Tibial nerve (tissue), 4 donors: ENCODE results near the gene COBL. TPM values are rescaled to one million over a fixed set of nuclear protein-coding genes. Genes with fewer than 3 reads are reported as not detected.

ENCODE experiments used
- DNase-seq, 2 donors: peaks; one replicate each; pipeline ENCODE4 v3.0.0-alpha.2; 2019; ENCODE audit warnings: low spot score in 2 of 2
- H3K27ac ChIP-seq, 4 donors: fragments of 200-600 bp; sonication (generic) in 3 of 4; one replicate each; pipeline ENCODE4 v1.5.1; 2017 to 2019; ENCODE audit warnings: mild to moderate bottlenecking in 1 of 4
- H3K27me3 ChIP-seq, 2 donors: fragments of 200-600 bp; sonication (generic) in 1 of 2; one replicate each; pipeline versions ENCODE4 v1.5.1 to v1.6.0; 2017 to 2019
- H3K36me3 ChIP-seq, 3 donors: fragments of 200-600 bp; sonication (generic); one replicate each; pipeline ENCODE4 v1.5.1; 2018 to 2019
- H3K4me1 ChIP-seq, 4 donors: fragments of 200-600 bp; sonication (generic) in 3 of 4; one replicate each; pipeline ENCODE4 v1.5.1; 2017 to 2019
- H3K4me3 ChIP-seq, 4 donors: fragments of 200-600 bp; sonication (generic) in 3 of 4; one replicate each; pipeline ENCODE4 v1.5.1; 2017 to 2019; ENCODE audit warnings: mild to moderate bottlenecking in 1 of 4, moderate library complexity in 1 of 4
- H3K9me3 ChIP-seq, 4 donors: fragments of 200-600 bp; sonication (generic) in 3 of 4; one replicate each; pipeline ENCODE4 v1.5.1; 2017 to 2019
- CTCF ChIP-seq, 5 experiments: fragments of 200-600 bp in 3 of 5; fragments of 450-650 bp in 2 of 5; sonication (generic) in 3 of 5; IDR thresholded peaks; one replicate each; pipeline ENCODE4 v1.5.1; 2016 to 2019; ENCODE audit warnings: antibody characterized with exemption in 5 of 5, mild to moderate bottlenecking in 3 of 5, moderate library complexity in 2 of 5
- EP300 ChIP-seq, 2 donors: sonication (generic); formaldehyde crosslinking; IDR thresholded peaks; one replicate each; pipeline ENCODE4 v1.6.1; 2017; ENCODE audit warnings: antibody characterized with exemption in 2 of 2, mild to moderate bottlenecking in 1 of 2
- POLR2A ChIP-seq, 2 donors: fragments of 450-650 bp; IDR thresholded peaks; one replicate each; pipeline ENCODE4 v1.6.1; 2017; ENCODE audit warnings: antibody characterized with exemption in 2 of 2, mild to moderate bottlenecking in 2 of 2, moderate library complexity in 2 of 2
- WGBS, 2 donors: methylation state at CpG; one replicate each; pipeline ENCODE4 v1.1.5; 2018; 5-methylcytosine and 5-hydroxymethylcytosine counted together
- total RNA-seq, 4 donors: library from RNA; depleted of rRNA; stranded (reverse); fragments of >200 nt; gene quantifications; one replicate each; pipeline ENCODE4 v1.1.0, GENCODE V29; 2016

The COBL gene
- total RNA-seq, 4 donors from 2014 or later = 6.3 to 18.1 (median 8.1) TPM

- Histone ChIP-seq H3K36me3 (no peaks in the 10 kb centered on the region), H3K9me3 (no peaks in the 10 kb centered on the region), H3K4me3 (no peak overlapping the region), H3K27ac (no peak overlapping the region), H3K27me3 (no peaks in the 10 kb centered on the region), H3K4me1 (peaks cover 0 to 8% (median 2%) of the 10 kb centered on the region in 4 donors)
- TF ChIP-seq EP300 (IDR thresholded peaks at IDR 0.05) (no peak), CTCF (IDR thresholded peaks at IDR 0.05) (no peak), POLR2A (IDR thresholded peaks at IDR 0.05) (no peak)
- 68 to 72% methylated on average over 8 of the region's 8 CpGs for WGBS, 2 donors
- no peak for DNase-seq
Measured at GRCh38 chr7:51349820-51350545, 33.4 kb upstream of the COBL start.

GRCh38 chr7:51346126-51346525 lies 29.5 kb upstream of the COBL start:
- Histone ChIP-seq H3K4me3 (no peak overlapping the region), H3K36me3 (no peaks in the 10 kb centered on the region), H3K27ac (no peak overlapping the region), H3K27me3 (no peaks in the 10 kb centered on the region), H3K9me3 (no peaks in the 10 kb centered on the region), H3K4me1 (peaks cover 0 to 3% (median 0%) of the 10 kb centered on the region in 4 donors)
- no peak for DNase-seq
- TF ChIP-seq CTCF (IDR thresholded peaks at IDR 0.05) = no peak
- TF ChIP-seq POLR2A (IDR thresholded peaks at IDR 0.05) = no peak
- TF ChIP-seq EP300 (IDR thresholded peaks at IDR 0.05) = no peak
- whole genome bisulfite sequencing, 2 donors = 61 to 66% methylated on average over 3 of the region's 3 CpGs

- Histone ChIP-seq H3K4me3 (no peak overlapping the region), H3K36me3 (no peaks in the 10 kb centered on the region), H3K9me3 (no peaks in the 10 kb centered on the region), H3K4me1 (no peaks in the 10 kb centered on the region), H3K27ac (no peak overlapping the region), H3K27me3 (no peaks in the 10 kb centered on the region)
- TF ChIP-seq POLR2A (IDR thresholded peaks at IDR 0.05) (no peak), EP300 (IDR thresholded peaks at IDR 0.05) (no peak), CTCF (IDR thresholded peaks at IDR 0.05) (no peak)
- WGBS, 2 donors = 86 to 88% methylated on average over 6 of the region's 6 CpGs
- no peak for DNase-seq
Measured at GRCh38 chr7:51344406-51345138, 28.0 kb upstream of the COBL start.

GRCh38 chr7:51340936-51341335 lies 24.3 kb upstream of the COBL start:
- Histone ChIP-seq H3K27ac (no peak overlapping the region), H3K36me3 (no peaks in the 10 kb centered on the region), H3K4me3 (no peak overlapping the region), H3K27me3 (no peaks in the 10 kb centered on the region), H3K4me1 (no peaks in the 10 kb centered on the region), H3K9me3 (no peaks in the 10 kb centered on the region)
- 93 to 95% methylated on average over 6 of the region's 6 CpGs for WGBS, 2 donors
- DNase-seq = no peak
- TF ChIP-seq CTCF (IDR thresholded peaks at IDR 0.05) = no peak
- TF ChIP-seq EP300 (IDR thresholded peaks at IDR 0.05) = no peak
- TF ChIP-seq POLR2A (IDR thresholded peaks at IDR 0.05) = no peak
